Activated CD4-positive, CD25-positive, alpha-beta regulatory T cell treated with anti-CD3 and anti-CD28 coated beads, Interleukin-2, amount 50 U/mL, for 72 hours (primary cell): Measurements from ENCODE around the gene HAUS7.

Experiments
- DNase-seq: peaks from one replicate; pipeline ENCODE4 v3.0.0; 2021

HAUS7 gene

DNA sequence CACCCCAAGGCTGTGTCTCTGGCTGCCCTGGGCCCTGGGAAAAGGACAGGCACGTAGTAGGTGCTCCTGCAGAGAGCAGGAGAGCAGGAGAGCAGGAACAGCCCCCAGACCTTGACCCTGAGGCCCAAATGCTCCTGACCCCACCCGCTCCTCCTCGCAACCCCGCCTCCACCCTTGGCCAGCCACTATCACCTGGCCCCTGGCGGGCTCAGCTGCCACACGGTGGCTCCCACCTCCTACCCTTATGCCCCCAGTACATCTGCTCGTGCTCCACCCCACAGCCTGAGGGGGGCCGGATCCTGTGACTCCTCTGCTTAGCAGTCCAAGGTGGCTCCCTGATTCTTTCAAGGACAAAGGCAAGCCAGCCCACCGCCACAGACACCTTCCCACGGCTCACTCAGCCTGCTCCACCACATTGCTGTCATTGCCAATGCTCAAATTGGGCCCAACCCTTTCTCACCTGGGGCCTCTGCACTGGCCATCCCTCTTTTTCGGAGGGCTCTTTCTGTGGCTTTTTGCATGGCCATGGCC lies 5.4 kb upstream of the HAUS7 start:
- no peak for DNase-seq

DNA sequence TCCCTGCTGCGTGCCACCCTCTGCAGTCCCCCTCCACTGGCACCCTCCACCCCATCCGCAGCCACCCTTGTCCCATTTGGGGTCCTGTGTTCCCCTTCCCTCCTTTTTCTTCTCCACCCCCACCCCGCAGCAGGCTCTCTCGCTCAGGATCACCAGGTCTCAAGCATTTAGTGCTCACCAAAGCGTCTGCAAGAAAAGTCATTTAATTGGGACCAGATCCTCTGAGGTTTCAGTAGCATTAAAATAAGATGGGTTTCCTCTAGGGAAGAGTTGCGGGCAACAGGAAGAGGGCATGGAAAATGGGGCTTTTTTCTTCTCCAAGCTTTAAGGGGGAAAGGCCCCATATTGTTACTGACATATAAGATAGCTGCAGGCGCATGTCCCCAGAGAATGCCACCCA lies 4.9 kb upstream of the HAUS7 start:
- DNase-seq: no peak

DNA sequence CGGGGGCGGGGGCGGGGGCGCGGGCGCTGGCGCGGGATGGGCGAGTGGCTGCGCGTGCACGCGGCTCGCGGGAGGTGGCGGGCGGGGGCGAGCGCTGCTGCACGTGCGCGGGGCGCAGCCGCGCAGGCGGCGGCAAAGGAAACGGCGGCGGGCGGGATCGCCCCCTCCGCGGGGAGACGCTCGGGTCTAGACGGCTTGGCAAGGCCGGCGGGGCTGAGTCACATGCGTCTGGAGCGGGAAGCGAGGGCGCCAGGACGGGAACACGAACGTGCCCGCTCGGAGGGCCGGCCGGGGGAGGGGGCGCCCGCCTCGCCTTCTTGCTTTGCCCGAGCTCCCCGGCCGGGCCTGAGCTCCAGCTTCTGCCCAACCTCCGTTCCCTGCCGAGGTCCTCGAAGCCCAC lies 4.3 kb upstream of the HAUS7 start:
- peak; percentile 45 for DNase-seq

DNA sequence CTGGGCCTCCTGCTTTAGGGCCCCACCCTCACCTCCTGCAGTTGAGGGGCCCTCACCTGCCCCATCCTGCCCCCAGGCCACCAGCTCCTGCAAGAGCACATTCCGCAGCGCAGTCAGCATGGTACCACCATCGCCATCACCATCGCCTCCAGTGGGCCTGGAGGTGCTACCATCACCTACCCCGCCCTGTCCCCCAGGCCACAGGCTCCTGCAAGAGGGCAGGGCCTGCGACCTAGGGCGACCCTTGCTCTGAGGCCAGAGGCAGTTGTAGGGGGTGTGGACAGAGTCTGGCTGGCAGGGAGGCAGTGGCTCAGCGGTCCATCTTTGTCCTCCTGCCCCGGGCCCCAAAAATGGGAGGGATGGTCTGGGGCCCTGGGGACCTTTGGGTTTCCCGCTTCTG lies 3.9 kb upstream of the HAUS7 start:
- DNase-seq: no peak

DNA sequence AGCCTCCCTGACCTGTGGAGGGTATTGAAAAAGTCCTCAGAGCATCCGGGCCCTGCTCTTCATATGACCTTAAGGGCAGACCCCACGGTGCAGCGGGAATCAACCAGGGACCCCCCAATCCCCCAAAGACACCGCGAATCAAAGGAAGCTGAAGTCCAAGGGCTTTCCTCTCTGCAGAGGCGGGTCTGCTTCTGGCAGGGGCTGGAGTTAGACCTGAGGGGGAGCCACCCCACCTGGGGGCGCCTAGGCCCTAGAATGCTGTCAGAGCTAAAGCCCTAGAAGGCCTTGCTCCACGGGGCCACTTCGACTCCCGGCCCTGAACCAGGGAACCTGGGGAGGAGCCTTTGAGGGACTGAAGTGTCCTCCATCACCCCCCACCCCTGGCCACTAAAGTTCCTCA lies 2.8 kb upstream of the HAUS7 start:
- DNase-seq: no peak

DNA sequence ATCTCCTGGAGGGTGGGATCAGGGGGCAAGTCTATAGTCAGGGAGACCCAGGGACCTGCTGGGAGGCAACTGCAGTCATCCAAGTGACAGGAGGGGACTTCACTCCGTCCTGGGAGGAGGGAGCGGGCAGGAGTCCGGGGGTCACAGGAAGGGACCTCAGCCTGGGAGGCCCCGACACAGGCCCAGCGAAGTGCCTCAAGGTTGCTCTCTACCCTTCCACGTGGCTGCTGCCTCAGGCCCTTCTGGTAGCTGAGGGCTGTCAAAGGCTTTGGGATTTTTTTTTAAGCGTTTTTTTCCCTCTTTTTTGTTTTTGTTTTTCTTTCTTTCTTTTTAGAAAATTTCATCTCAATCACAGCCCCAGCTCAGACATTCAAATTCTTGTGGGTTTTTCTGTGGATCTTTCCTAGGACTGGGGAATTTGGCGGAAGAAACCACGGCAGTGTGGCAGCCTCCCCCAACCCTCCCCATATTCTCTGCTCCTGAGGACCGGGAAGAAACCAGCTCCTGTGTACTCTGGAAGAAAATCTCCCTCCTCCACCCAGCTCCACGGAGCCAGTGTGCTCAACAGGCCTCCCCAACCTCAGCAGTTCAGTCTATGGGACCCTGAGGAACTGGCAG lies 1.4 kb upstream of the HAUS7 start:
- no peak for DNase-seq

DNA sequence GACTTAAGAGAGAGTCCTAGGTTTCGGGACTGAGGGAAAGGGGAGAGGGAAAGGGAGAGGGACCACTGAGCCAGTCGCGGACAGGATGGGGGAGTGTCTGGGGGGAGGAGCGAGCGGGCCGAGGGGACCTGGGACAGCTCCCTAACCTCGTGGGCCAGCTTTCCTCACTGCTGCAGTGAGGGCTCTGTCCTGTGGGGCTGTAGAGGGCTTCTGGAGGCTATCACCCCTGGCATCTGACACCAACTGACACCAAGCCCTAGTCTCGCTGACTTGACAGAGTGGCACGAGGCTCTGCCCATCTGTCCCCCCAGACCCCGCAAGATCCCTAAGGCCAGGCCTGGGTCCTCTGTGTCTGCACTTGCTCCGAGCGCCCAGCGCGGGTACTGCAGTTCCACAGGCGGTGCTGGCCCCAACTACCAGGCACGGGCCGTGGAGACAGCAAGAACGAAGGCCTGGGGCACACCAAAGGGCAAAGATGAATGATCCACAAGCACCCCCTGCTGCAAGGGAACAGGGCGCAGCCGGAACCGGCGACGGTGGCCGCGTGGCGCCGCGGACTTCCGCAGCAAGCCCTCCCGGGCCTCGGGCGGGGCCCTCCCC lies 465 bp downstream of the HAUS7 start:
- no peak for DNase-seq

DNA sequence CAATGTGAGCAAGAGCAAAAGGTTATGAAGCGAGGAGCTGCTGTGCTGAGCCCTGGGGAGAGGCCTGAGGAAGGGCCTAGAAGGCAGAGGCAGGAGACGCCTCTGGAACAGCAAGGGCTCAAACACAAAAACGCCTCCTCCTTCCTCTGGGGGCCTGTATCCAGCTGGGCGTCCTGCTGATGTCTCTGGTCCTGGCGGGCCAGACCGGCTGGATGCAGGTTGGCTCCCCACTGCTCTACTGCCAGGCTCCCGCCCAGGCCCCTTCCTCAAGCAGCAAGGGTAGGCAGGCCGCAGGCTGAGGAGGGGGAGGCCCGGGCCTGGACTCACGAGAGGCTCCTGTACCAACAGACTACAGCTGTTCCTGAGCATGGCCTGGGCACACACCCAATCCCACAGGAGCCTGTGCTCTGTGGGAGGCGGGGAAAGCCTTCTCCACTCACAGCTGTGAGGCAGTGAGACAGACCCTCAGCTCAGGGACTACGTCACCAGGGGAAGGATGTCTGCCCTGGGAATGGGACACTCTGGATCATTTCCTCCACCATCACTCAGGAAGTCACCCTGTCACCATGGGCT lies 2.3 kb downstream of the HAUS7 start:
- DNase-seq: no peak

DNA sequence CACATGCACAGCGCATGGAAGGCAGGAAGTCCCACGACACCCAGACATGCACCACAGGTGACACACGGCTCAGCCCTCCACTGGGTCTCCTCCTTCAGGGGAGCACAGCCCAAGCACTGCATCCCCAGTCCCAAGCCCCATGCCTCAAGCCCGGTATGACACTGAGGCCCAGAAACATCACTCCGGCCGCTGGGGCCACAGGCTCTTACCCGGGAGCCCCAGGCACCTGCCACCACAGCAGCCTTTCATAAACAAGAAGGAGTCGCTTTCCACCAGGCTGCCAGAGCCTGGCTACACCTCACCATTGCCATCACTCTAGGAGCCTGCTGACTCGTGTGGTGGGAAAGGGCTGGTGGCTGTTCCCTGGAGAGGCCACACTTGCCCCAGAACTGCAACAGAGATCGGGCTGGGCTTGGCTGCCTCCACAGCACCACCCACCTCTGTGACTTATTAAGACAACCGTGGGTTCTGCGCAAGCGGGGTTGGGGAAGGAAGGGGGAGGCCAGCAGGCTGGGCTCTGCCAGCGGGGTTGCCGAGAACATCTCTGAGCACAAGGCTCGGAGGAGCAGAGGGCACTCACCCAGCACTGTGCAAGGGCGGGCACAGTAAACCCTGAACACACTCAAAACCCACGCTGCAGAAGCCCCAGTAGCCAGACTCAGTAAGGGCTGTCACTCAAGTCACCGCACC lies 4.5 kb downstream of the HAUS7 start:
- no peak for DNase-seq

DNA sequence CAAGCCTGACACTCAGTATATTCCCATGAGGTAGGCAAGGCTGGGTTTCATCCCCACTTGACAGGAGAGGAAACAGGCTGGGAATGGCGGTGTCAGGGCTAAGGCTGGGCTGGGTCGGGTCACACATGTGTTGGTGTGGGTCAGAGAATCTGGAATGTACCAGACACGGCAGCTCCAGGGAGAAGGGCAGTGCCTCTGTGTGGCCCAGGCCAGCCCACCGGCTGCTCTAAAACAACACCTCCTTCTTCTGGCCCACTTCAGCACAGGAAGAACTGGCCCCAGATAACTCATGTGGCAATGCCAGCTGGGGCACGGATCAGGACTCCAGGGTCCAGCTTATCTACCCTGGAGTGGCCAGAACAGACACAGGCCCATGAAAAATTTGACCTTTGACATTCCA lies 6.3 kb downstream of the HAUS7 start:
- DNase-seq: no peak

DNA sequence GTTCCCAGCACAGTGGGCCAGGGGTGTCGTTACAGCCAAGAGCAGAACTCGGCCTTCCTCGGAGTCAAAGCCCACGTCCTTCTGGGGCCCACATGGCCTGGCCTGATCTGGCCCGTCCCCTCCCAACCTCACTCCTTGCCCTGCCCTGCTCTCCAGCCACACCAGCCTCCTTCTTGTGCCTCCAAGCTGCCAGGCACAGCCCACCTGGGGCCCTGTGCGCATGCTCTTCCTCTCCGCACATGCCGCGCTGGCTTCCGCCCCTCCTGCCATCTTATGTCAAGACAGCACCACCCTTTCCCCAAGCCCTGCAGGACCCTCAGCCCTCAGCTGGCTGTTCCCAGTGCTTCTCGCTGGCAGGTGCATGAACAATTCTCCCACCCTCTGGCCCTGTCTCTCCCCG lies 6.8 kb downstream of the HAUS7 start:
- no peak for DNase-seq

DNA sequence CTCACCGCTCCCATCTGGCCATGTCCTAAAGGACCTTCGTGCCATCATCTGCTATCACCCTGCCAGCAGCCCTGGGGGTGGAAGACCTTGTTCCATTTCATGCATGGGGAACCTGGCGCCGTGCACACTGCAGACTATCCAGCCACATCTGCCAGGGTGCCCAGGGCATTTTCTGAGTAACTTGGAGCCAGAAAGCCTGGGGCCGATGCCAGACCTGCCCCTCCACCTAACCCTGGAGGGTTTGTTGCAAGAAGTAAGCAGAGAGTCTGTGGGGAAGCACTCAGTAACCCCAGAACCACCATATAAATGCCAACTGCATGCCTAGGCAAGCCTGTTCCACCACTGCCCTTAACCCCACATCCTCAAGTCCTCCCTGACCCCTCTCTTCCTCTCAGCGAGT lies 7.3 kb downstream of the HAUS7 start:
- no peak for DNase-seq

DNA sequence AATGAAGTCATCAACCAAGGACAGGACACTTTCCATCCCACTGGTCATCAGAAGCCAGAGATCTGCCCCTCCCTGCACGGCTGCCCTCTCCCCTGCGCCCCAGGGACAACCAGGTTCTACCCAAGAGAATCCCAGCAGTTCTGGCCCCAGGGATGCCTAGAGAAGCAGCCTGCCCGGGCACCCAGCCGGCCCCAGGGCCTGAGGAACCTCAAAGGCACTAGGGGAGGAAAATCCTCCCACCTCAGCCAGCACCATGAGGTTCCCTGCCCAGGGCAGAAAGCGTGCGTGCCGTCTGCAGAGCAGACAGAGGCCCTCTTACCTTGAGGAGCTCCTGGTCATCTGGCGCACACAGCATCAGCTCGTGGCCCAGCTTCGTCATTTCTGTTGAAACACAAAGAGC lies 8.1 kb downstream of the HAUS7 start:
- DNase-seq: no peak

DNA sequence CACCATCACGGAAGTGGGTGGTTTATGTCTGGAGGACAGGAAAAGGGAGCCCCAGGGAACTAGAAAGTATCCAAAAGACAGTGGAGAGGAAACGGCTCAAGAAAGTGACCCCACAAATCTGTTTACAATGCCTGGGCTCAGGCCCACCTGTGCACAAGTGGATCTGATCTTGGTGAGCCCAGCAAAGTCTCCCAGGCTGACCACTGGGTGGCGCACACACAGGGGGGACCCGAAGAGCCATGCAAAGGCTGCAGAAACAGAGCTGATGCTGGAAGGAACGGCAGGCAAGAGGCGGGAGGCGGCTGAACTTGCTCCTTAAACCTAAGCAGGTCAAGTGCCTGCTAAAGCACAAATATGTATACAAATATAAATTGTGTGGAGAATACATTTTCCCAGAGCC lies 9.6 kb downstream of the HAUS7 start:
- DNase-seq: peak; percentile 44

DNA sequence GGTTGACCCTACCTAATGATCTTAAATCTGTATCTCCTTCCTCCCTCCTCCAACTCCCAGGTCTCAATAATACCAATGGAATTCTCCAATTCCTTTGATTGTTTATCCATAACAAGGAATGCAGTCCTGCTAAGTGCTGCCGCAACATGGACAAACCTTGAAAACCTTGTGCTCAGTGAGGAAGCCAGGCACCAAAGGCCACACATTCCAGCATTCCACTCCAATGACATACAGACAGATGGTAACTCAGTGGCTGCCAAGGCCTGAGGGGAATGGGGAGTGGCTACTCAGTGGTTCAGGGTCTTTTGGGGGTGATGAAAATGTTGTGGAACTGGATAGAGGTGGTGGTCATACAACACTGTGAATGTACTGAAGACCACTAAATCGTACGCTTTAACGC lies 10.4 kb downstream of the HAUS7 start:
- DNase-seq: no peak

DNA sequence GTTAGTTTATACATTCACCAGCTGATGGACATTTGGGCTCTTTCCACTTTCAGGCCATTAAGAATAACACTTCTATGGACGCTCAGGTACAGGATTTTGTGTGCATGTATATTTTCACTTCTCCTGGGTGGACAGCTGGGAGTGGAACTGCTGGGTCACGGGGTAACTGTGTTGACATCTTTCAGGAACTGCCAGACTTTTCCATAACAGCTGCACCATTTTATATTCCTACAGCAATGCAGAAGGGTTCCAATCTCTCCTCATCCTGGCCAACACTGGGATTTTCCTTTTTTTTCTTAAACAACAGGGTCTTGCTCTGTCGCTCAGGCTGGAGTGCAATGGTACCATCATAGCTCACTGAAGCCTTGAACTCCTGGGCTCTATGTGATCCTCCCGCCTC lies 11.9 kb downstream of the HAUS7 start:
- DNase-seq: no peak

DNA sequence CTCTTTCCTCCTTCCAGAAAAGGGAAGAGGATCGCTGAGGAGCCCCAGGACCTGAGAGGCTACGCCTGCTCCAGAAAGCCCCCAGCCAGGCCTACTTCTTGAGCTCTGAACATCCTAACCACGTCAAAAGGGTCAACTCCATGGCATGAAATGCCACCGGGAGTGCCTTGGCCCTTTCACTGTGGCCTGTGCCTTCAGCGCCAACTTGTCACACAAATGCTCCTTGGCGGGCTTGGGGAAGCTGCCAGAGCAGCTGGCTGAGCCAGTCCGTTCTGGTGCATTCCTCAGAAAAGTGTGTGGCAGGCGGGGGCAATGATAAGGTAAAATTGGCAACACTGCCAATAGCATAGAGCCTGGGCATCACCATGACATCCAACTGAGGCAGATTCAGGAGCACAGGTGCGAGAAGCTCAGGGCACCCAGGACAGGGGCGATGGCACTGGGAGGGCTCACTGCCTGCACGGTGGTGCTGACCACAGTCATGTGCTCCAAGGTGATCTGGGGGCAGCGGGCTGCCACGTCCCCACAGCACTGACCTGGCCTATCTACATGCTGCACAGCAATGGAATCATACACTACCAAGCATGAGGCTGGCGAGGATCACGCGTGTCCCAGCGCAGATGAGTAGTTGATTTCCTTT lies 12.4 kb downstream of the HAUS7 start:
- no peak for DNase-seq

DNA sequence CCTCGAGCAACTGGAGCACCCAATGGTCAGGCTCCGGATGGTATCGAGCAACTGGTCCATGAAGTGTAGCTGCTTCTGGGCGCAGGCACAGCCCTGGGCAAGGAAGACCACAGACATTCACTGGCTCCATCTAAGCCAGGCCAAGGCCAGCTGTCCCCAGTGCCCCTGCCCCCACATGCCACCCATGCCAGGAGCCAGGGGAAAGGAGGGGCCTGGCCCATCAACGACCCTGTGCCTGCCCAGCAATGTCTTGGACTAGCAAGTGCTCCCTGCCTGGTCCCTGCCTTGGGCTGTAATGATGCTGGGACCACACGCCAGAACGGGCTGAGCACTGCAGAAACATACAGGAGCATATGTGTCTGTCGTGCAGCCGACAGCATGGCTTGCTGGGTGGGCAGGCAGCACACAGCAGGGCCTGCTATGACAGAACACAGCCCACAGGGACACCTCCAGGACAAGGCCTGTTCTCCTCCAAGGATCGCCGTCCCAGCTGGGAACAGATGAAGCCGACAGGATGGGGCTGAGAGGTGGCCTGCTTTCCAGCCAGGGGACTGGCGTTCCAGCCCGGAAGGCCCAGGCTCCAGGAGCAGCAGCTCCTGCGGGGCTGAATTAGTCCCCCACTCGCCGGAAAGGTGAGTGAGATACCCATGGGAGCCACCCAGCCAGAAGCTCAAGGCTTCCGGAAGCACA lies 13.1 kb downstream of the HAUS7 start:
- no peak for DNase-seq

DNA sequence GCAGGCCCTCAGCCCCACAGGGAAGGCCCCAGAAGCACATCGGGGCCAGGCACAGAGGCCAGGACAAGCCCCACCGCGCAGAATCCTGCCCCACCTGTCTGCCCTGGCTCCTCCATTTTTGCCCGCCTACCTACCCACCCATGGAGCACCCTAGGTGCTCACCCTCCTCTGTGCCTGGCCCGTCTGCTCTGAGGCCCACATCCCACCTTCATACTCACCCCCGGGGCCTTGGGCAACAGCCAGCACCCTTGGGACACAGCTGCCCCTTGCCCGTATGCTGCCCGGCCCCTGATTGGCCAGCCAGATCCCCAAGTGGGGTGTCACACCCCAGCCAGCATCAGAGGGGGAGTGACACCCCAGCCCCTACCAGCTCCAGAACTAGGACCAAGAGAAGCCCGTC lies 13.7 kb downstream of the HAUS7 start:
- no peak for DNase-seq

DNA sequence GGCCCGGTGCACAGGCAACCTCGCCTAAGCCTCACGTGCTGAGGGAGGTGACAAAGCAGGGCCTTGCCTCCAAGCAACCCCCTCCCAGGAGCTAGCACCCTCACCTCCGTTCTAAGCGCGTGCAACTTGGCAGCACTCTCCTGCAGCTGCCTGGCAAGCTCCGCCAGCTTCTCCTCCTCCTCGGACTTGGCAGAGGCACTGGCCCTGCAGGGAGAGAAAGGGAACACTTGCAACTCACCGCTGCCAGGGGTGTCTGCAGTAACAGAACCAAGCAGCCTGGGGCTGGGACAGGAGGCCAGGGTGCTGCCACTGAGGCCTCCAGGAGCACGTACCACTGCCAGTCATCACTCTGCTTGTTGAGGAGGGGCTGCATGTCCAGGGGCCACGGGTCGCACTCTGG lies 14.2 kb downstream of the HAUS7 start:
- DNase-seq: no peak

DNA sequence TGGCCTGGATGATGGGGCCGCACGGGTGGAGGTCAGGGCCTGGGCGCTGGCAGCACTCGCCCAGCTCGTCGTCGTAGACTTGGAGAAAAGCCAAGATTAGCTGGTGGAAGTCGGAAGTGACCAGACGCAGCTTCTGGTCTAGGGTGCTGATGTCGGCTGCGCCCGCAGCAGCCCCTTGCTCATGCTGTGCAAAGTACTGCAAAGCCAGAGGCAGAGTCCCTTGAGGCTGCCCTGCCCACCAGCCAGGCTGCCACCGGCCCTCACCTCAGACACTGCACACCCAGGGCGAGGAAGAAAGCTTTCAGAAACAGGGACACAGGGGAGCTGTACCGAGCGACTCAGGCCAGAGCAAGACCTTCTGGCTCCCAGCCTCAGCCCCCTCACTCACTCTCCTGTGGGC lies 14.8 kb downstream of the HAUS7 start:
- DNase-seq: no peak

DNA sequence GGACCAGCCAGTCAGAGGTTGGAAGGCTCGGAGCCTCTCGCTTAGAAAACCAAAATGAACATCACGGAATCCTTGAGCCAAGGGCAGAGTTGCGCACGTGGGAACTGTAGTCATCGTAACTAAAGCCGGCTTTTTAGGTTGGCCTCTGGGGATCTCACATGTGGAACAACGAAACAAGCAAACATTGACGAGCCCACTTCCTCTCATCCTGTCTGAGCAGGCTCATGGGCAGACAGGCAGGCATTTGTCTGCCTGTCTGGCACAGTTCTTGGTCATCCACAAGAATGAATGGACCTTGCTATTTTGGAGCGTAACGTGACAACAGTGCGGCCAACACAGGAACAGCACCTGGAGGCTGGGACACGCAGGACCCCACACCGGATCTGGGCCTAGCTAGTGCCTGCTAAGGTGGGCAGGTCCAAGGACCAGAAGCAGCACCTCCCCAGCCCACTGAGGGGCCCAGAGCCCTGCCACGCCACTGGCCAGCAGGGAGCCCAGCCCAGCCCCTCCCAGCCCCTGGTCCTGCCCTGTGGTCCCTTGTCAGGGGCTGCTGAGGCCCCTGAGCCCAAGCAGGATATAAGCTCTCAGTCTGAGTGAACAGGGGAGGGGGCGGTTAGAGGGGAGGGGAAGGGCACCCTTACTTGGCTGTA lies 15.3 kb downstream of the HAUS7 start:
- DNase-seq: no peak

DNA sequence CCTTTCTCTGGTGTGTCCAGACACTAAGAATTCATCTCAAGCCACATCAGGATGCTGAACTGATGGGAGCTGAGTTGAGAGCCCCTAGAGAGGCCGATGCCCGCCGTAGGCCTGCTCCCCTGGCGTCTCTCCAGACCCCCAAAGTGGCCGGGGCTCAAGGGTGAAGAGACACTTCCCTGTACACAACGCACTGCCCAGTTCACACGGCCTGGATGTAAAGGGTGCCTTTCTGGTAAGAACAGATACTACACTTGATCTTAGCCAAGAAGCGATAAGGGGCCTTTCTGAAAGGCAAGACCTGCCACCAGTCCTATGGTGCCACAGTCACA lies 19.5 kb downstream of the HAUS7 start:
- no peak for DNase-seq
